GM12872 (cell line): Measurements from ENCODE around the gene SERPIND1.

Experiments used
- TF ChIP-seq, protein P1 (sequence below): IDR thresholded peaks from 3 replicates; pipeline ENCODE4 v1.5.1; 2011; ENCODE audit warnings: low read depth, mild to moderate bottlenecking, low read length, moderate library complexity; ENCODE audit not compliant: insufficient read depth

SERPIND1 gene

DNA sequence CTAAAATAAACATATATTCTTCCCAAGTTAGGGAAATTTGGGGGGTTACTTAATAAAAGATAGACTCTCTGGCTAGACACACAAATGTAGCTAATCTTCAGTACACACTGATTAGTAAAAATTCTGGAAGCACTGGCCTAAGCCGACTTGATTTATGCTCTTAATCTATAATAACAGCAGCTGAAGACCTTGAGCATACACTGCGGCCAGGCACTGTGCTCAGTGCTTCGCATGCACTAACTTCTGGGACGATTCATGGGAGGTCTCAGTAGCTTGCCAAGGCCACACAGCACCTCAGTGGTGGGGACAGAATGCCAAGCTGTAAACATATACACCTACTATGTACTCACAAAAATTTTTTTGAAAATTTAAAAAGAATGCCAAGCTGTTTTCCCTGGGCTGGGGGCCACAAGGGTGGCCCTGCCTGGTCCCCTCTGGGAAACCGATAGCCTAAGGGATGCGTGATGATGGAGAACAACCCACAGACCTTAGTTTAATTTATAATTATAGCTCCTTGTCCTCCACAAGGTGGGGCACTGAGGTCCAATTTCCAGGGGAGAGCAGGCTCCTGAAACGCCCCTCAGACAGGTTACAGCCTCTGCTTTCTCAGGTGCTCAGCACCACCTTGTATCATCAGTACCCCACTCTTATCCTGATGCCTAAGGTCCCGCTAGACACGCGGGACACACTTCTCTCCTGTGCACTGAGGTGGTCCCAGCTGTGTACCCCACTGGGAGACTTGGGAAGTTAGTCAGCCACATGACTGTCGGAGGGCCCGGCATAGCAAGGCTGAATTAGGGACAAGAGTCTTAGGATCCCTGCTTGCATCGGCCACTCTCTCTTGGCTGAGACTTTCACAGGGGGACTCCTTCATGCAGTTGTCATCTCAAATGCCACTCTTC, 20.1 kb downstream of the SERPIND1 start:
- TF ChIP-seq, protein P1, sequence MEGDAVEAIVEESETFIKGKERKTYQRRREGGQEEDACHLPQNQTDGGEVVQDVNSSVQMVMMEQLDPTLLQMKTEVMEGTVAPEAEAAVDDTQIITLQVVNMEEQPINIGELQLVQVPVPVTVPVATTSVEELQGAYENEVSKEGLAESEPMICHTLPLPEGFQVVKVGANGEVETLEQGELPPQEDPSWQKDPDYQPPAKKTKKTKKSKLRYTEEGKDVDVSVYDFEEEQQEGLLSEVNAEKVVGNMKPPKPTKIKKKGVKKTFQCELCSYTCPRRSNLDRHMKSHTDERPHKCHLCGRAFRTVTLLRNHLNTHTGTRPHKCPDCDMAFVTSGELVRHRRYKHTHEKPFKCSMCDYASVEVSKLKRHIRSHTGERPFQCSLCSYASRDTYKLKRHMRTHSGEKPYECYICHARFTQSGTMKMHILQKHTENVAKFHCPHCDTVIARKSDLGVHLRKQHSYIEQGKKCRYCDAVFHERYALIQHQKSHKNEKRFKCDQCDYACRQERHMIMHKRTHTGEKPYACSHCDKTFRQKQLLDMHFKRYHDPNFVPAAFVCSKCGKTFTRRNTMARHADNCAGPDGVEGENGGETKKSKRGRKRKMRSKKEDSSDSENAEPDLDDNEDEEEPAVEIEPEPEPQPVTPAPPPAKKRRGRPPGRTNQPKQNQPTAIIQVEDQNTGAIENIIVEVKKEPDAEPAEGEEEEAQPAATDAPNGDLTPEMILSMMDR: no peak

DNA sequence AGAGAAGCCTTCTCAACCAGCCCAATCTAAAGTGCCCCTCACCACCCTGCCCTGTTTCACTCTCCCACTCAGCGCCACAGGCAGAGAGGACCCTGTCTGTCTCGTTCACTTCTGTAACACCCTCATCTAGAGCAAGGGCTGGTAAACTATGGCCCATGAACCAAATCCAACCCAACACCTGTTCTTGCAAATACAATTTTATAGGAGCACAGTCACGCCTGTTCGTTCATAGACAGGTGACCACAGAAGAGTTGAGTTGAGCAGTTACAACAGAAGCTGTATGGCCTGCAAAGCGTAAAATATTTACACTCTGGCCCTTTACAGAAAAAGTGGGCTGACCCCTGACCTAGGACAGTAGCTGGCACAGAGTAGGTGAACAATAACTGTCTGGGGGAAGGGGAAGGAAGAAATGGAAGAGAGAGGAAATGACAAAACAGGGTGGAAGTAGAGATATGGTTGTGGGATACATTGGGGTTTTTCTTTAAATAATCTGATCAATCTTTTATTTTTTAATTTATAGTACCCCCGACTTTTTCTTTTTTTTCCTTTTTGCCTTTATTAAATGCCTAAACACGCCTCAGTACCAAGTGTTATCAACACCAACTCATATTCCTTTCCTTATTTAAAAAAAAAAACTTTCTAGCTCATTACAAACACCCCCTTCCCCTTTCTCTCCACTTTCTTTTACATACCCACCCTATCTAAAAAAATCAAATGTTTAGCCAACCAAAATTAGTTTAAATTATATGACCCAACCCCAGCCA, 20.9 kb downstream of the SERPIND1 start:
- TF ChIP-seq, protein P1: no peak

DNA sequence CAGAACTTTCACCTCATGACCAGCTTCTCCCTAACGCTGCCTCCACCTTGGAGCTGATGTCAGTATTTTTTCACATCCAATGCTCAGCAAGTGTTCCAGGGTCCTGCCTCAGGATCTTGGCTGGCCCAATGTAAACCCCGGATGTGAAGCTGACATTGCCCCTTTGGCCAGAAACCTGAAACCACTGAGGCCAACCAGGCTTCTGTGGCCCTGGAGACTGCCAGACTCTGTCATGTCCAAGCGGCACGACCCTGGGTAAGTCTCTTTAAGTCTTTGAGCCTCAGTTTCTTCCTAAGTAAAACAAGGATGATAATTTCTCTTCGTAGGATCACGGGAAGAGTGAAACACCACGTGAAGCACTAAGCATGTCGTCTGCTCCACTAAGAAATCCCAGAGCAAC, 22.8 kb downstream of the SERPIND1 start:
- TF ChIP-seq, protein P1: no peak

DNA sequence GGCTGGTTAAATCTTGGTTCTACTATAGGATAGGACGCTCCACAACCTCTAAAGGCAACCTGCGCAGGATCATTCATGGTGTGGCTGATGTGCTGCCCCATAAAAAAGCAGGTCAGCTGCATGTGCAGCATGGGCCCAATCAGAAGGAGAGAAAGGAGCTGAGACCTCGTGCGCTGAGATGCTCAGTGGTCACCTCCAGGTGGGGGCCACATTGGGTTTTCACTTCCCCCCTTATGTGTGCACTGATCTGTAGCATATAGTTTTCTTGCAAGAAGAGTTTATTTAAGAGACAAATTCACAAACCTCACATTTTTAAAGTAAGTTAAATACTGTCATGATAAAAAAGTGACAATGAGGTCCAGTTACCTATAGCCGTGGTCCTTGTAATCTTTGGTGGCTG, 24.3 kb downstream of the SERPIND1 start:
- TF ChIP-seq, protein P1: no peak

DNA sequence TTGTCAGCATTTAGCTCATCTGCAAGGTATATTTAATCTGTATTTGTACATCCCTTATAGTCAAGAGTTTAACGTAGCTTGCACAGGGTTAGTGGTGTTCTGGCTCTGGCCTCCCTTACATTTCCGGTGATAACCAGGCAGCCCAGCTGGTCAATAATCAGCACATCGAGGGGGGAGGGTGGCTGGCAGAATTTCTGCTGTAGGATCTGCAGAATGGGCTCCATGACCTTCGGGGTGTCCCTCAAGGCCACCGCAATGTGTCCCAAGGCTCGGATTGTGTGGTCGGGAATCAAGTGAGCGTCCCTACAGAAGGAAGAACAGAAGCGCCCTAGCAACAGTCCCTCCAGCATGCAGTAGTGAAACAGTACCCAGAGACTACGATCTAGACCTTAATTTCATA, 25.1 kb downstream of the SERPIND1 start:
- TF ChIP-seq, protein P1: no peak

DNA sequence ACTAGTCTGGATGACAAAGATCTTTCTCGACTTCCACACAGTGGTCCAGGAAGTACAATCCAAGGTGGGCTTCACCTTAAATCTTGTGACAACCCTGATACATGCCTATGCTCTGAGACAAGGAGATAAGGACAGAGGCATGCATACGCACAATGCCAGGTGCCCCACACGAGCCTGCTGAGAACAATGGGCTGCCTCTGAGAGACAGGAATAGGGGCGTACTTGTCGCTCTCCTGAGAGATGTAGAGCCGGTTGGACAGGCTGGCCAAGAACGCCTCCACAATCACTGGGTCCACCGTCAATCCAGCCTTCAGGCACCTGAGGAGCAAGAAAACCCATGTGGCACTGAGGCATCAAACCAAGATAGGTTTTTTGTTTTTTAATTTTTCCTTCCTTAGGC, 25.5 kb downstream of the SERPIND1 start:
- TF ChIP-seq, protein P1: no peak

DNA sequence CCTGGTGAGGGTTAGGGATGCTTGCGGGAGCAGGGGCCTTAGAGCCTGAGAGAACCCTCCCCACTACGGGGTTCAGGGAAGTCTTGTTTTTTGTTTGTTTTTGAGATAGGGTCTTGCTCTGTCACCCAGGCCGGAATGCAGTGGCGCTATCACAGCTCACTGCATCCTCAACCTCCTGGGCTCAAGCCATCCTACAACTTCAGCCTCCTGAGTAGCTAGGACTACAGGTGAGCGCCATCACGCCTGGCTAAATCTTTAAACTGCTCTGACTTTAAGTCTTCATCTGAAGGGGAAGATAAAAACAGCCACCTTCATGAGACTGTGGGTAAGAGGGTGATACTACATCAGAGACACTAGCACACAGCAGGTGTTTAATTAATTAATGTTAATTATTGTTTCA, 28.5 kb downstream of the SERPIND1 start:
- TF ChIP-seq, protein P1: no peak
